Right lobe of liver (tissue), 4 donors: ENCODE data around the gene GPR18.

ENCODE experiments used
- POLR2A ChIP-seq: fragments of 450-650 bp; IDR thresholded peaks from one replicate; pipeline ENCODE4 v1.6.1; 2017; ENCODE audit warnings: antibody characterized with exemption, mild to moderate bottlenecking
- TF ChIP-seq, protein P1 (sequence below), 4 donors: fragments of 200-600 bp in 3 of 4; fragments of 450-650 bp in 1 of 4; IDR thresholded peaks; one replicate each; pipeline versions ENCODE4 v1.5.1 to v1.8.0; 2016 to 2022; ENCODE audit warnings: antibody characterized with exemption in 4 of 4, mild to moderate bottlenecking in 2 of 4
- donor health status: DM: no; HTN: no; CAD: no.
- donor health status: DM: no; HTN: no; CAD: no.
- donor health status: DM: no; HTN: yes; CAD: no.

DNA sequence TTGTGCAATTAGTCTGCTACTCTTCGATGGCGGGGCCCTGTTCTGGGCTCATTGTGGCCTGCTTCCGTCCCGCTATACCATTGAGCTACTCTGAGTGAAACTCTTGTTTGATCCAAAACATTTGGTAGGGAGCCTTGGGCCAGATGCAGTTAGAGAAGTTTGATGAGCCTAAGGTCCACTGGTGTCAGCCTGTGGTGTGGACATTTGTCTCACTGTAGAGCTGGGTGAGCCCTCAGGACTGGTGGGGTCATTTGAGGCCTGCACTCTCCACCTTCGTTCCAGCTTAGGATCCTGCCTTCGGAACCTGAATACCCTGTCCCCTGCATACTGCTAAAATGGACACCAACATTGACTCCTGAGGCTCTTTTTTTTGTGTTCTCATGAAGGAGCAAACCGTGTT lies 50.7 kb downstream of the GPR18 start:
- TF ChIP-seq, protein P1, sequence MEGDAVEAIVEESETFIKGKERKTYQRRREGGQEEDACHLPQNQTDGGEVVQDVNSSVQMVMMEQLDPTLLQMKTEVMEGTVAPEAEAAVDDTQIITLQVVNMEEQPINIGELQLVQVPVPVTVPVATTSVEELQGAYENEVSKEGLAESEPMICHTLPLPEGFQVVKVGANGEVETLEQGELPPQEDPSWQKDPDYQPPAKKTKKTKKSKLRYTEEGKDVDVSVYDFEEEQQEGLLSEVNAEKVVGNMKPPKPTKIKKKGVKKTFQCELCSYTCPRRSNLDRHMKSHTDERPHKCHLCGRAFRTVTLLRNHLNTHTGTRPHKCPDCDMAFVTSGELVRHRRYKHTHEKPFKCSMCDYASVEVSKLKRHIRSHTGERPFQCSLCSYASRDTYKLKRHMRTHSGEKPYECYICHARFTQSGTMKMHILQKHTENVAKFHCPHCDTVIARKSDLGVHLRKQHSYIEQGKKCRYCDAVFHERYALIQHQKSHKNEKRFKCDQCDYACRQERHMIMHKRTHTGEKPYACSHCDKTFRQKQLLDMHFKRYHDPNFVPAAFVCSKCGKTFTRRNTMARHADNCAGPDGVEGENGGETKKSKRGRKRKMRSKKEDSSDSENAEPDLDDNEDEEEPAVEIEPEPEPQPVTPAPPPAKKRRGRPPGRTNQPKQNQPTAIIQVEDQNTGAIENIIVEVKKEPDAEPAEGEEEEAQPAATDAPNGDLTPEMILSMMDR (IDR thresholded peaks at IDR 0.05), result no peak
- TF ChIP-seq POLR2A, result no peak
